ENCODE data around the gene FMNL3. TPM values are rescaled to one million over a fixed set of nuclear protein-coding genes. Genes with fewer than 3 reads are reported as not detected.

Gene FMNL3
- total RNA-seq, 2 donors from 2014 or later = 3.0 to 6.2 TPM

- Histone ChIP-seq H3K27me3 (no peaks in the 10 kb centered on the region), H3K27ac (peak overlapping the region in 1 of 4 donors; percentile 61), H3K9me3 (no peaks in the 10 kb centered on the region), H3K4me1 (peaks cover 8% of the 10 kb centered on the region), H3K36me3 (replicated peaks in 1 of 2; ENCODE audit: insufficient read depth in 1 of 2, low read depth in 2 of 2) (no peaks in the 10 kb centered on the region), H3K4me3 (no peak overlapping the region)
- ATAC-seq (no peak), DNase-seq (no peak)
- 80 to 89% methylated on average over 4 of the region's 4 CpGs for whole genome bisulfite sequencing, 2 donors
- intact Hi-C loops (cut with DNase I) = no loop called here
- TF ChIP-seq POLR2A (IDR thresholded peaks at IDR 0.05) (no peak), CTCF (IDR thresholded peaks at IDR 0.05) (no peak)
These were observed 42.5 kb downstream of the FMNL3 start for GRCh38 chr12:49664591-49665239.

GRCh38 chr12:49664167-49664566 lies 43.0 kb downstream of the FMNL3 start:
- Histone ChIP-seq H3K36me3 (replicated peaks in 1 of 2; ENCODE audit: insufficient read depth in 1 of 2, low read depth in 2 of 2) (no peaks in the 10 kb centered on the region), H3K27ac (peak overlapping the region in 1 of 4 donors; percentile 61), H3K9me3 (no peaks in the 10 kb centered on the region), H3K4me1 (peaks cover 8% of the 10 kb centered on the region), H3K4me3 (no peak overlapping the region), H3K27me3 (no peaks in the 10 kb centered on the region)
- WGBS, 2 donors = 98 to 99% methylated on average over 4 of the region's 4 CpGs
- no peak for ATAC-seq
- intact Hi-C loops (cut with DNase I) = no loop called here
- no peak for DNase-seq
- no peak for TF ChIP-seq CTCF (IDR thresholded peaks at IDR 0.05)
- TF ChIP-seq POLR2A (IDR thresholded peaks at IDR 0.05) = no peak

- intact Hi-C loops (cut with DNase I) = no loop called here
- Histone ChIP-seq H3K4me3 (no peak overlapping the region), H3K4me1 (peaks cover 8% of the 10 kb centered on the region), H3K9me3 (no peaks in the 10 kb centered on the region), H3K27ac (peak overlapping the region in 2 of 4 donors; percentile 61 to 64), H3K36me3 (replicated peaks in 1 of 2; ENCODE audit: insufficient read depth in 1 of 2, low read depth in 2 of 2) (no peaks in the 10 kb centered on the region), H3K27me3 (no peaks in the 10 kb centered on the region)
- WGBS, 2 donors = 50 to 59% methylated on average over 5 of the region's 5 CpGs
- DNase-seq (peak in 3 of 4 donors; percentile 39 to 76 (median 49)), ATAC-seq (peak; percentile 59)
- TF ChIP-seq CTCF (IDR thresholded peaks at IDR 0.05) (no peak), POLR2A (IDR thresholded peaks at IDR 0.05) (peak in 1 of 3 donors; percentile 24)
These were observed 44.0 kb downstream of the FMNL3 start for GRCh38 chr12:49662998-49663843.

- 88 to 91% methylated on average over 3 of the region's 3 CpGs for WGBS, 2 donors
- H3K4me1 ChIP-seq = peaks cover 8% of the 10 kb centered on the region
- no peaks in the 10 kb centered on the region for H3K36me3 ChIP-seq (replicated peaks in 1 of 2; ENCODE audit: insufficient read depth in 1 of 2, low read depth in 2 of 2)
- H3K27me3 ChIP-seq = no peaks in the 10 kb centered on the region
- no peak for DNase-seq
- intact Hi-C loops (cut with DNase I) = no loop called here
- H3K9me3 ChIP-seq = no peaks in the 10 kb centered on the region
- no peak for ATAC-seq
- no peak overlapping the region for H3K27ac ChIP-seq
- TF ChIP-seq CTCF (IDR thresholded peaks at IDR 0.05) = no peak
- no peak for TF ChIP-seq POLR2A (IDR thresholded peaks at IDR 0.05)
- no peak overlapping the region for H3K4me3 ChIP-seq
These were observed 45.5 kb downstream of the FMNL3 start for GRCh38 chr12:49661746-49662145.

All from body of pancreas (tissue), 4 donors.